IPS-18a (cell line): ENCODE results near the gene SLC2A4RG.

ENCODE experiments used
- H3K27ac ChIP-seq: one replicate; pipeline ENCODE4 v1.5.1; 2013; ENCODE audit warnings: low read length
- H3K27me3 ChIP-seq: one replicate; pipeline ENCODE4 v1.6.1; 2013; ENCODE audit warnings: mild to moderate bottlenecking, low read length; ENCODE audit not compliant: control insufficient read depth, insufficient read depth
- H3K36me3 ChIP-seq: one replicate; pipeline ENCODE4 v1.6.1; 2013; ENCODE audit warnings: low read depth, low read length; ENCODE audit not compliant: control insufficient read depth
- H3K4me1 ChIP-seq: one replicate; pipeline ENCODE4 v1.6.1; 2013; ENCODE audit warnings: low read depth, low read length; ENCODE audit not compliant: control insufficient read depth
- H3K4me3 ChIP-seq: one replicate; pipeline ENCODE4 v1.5.1; 2013; ENCODE audit warnings: low read length
- H3K9ac ChIP-seq: one replicate; pipeline ENCODE4 v1.6.1; 2013; ENCODE audit warnings: mild to moderate bottlenecking, low read length, moderate library complexity
- H3K9me3 ChIP-seq: one replicate; pipeline ENCODE4 v1.6.1; 2013; ENCODE audit warnings: low read depth, low read length; ENCODE audit not compliant: control insufficient read depth

The SLC2A4RG gene

DNA sequence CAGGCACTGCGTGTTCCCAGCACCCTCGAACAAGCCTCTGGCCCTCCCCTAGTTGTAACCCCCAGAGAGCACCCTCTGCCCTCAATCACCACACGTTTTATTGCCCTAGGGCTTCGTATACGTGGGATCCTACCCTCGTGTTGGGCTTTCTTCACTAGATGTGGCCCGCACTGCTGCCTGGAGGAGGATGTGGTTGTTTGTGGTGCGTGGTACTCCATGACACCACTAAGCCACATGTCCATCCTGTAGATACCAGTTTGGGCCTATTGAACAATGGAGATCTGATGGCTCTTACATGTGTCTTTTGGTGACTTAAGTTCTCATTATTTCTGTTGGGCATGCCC is 17.0 kb downstream of the SLC2A4RG start:
- no peaks in the 10 kb centered on the region for H3K36me3 ChIP-seq
- no peak overlapping the region for H3K4me3 ChIP-seq
- no peak overlapping the region for H3K27ac ChIP-seq
- no peaks in the 10 kb centered on the region for H3K4me1 ChIP-seq
- H3K27me3 ChIP-seq: no peaks in the 10 kb centered on the region
- no peak overlapping the region for H3K9ac ChIP-seq
- H3K9me3 ChIP-seq: no peaks in the 10 kb centered on the region

DNA sequence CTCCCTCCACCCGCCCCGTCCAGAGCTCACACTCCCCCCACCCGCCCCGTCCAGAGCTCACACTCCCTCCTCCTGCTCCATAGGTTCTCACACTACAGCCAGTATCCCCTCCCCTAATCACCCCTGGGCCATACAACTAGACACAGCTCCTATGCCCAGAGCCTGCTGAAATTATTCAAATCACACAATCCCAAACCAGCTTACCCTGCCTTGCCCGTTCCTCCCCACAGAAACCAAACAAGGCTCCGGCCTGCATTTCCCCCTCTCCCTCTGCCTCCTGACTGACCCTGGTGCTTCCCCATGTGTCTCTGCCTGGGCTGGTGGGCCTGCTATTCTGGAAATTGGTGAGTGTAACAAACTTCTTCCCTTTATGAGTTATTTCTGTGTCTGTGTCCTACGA is 18.6 kb downstream of the SLC2A4RG start:
- Histone ChIP-seq H3K4me1 (no peaks in the 10 kb centered on the region), H3K9ac (no peak overlapping the region), H3K27me3 (no peaks in the 10 kb centered on the region), H3K4me3 (no peak overlapping the region), H3K27ac (no peak overlapping the region), H3K36me3 (no peaks in the 10 kb centered on the region), H3K9me3 (no peaks in the 10 kb centered on the region)

DNA sequence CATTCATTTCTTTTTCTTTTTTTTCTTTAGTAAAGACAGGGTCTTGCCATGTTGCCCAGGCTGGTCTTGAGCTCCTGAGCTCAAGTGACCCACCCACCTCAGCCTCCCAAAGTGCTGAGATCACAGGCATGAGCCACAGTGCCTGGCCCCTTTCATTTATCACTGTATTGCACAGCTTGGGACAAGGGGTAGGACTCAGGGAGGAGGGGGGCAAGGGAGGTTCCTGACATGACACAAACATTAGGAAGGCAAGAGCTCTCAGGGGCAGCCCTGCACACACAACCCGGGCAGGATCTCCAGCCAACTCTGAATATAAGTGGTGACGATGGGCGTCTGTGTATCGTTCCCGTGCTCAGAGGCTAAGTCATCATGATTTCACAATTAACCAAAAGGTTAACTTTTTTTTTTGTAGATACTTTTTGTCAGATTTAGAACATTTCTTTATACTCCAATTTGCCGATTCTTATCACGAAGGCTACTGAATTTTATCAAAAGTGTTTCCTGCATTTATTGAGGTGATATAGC is 19.9 kb downstream of the SLC2A4RG start:
- Histone ChIP-seq H3K9ac (no peak overlapping the region), H3K36me3 (no peaks in the 10 kb centered on the region), H3K4me3 (no peak overlapping the region), H3K27ac (no peak overlapping the region), H3K4me1 (no peaks in the 10 kb centered on the region), H3K27me3 (no peaks in the 10 kb centered on the region), H3K9me3 (no peaks in the 10 kb centered on the region)

DNA sequence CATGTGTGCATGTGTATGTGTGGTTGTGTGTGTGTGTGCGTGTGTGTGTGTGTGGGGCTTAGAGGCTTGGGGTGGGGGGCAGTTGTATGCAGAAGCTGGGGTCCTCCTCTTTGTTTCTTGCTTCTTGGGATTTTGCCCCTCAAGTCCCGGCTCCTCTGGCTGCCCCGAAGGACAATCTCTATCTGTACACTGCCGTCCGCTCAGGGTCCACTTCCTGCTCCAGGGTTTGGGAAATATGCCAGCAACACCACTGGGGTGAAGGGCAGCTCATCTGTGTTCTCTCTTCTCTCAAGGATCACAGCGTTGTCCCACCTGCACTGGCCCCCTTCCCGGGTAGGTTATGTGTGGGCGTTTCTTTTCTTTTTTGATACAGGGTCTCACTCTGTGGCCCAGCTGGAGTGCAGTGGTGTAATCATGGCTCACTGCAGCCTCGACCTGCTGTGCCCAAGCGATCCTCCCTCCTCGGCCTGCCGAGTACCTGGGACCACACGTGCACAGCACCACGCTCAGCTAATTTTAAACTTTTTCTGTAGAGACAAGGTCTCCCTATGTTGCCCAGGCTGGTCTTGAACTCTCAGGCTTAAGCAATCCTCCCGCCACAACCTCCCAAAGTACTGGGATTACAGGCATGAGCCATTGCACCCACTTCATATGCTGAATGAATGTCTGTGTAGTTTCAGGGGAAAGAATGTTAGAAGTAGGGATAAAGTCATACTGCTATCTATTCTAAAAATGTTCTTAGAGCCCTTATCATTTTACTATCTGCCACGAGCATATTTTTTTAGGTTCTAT is 25.7 kb downstream of the SLC2A4RG start:
- no peaks in the 10 kb centered on the region for H3K9me3 ChIP-seq
- H3K27ac ChIP-seq: no peak overlapping the region
- no peaks in the 10 kb centered on the region for H3K27me3 ChIP-seq
- no peaks in the 10 kb centered on the region for H3K4me1 ChIP-seq
- H3K4me3 ChIP-seq: no peak overlapping the region
- H3K36me3 ChIP-seq: no peaks in the 10 kb centered on the region
- no peak overlapping the region for H3K9ac ChIP-seq

DNA sequence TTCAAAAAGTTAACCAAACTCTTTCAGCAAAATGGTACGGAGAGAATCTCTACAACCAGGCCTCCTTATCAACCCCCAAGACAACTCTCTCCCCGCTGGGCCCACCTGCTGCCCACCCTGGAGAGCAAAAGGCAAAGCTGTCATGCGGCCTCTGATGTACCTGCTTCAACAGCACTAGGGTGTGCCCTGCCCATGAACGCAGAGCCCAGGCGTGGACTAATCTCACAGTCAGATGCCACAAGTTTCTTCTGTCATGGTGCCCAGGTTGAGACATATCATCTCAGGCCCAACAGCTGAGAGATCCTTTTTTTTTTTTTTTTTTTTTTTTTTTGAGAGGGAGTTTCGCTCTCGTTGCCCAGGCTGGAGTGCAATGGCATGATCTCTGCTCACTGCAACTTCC is 26.3 kb downstream of the SLC2A4RG start:
- H3K9me3 ChIP-seq: no peaks in the 10 kb centered on the region
- no peak overlapping the region for H3K27ac ChIP-seq
- H3K4me3 ChIP-seq: no peak overlapping the region
- H3K36me3 ChIP-seq: no peaks in the 10 kb centered on the region
- H3K9ac ChIP-seq: no peak overlapping the region
- no peaks in the 10 kb centered on the region for H3K27me3 ChIP-seq
- H3K4me1 ChIP-seq: no peaks in the 10 kb centered on the region

DNA sequence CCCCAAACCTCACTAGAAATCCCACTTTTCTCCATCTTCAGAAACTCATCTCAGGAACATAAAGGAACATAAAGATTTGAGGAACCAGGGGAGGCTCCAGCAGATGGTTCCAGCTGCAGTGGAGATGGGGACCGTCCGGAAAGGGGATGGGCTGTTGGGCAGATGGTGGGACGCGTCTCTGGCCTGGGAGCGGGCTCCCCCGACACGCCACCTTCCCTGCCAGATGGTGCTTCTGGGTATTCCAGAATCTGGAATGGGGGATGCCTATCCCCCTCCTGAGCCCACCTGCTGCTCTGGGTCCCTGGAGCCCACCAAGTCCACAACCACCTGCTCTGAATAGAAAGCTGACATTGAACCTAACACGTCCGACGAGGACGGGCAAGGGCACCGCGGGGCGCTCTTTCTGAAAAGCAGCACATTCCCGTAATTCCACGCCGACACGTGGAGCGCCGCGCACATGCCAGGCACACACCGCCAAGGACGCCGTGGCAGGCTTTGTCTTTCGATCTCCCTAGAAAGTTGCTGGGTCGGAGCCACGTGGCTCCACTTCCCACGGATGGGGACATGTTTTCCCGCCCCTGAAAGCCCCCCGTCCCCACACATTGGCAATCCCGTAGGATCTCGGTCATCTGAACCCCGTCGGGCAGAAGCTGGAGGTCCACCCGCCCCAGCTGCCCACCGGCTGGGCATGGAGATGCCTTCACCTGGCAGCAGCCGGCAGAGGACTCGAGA is 27.3 kb downstream of the SLC2A4RG start:
- Histone ChIP-seq H3K9me3 (no peaks in the 10 kb centered on the region), H3K27me3 (no peaks in the 10 kb centered on the region), H3K27ac (no peak overlapping the region), H3K36me3 (no peaks in the 10 kb centered on the region), H3K4me3 (no peak overlapping the region), H3K9ac (no peak overlapping the region), H3K4me1 (no peaks in the 10 kb centered on the region)

DNA sequence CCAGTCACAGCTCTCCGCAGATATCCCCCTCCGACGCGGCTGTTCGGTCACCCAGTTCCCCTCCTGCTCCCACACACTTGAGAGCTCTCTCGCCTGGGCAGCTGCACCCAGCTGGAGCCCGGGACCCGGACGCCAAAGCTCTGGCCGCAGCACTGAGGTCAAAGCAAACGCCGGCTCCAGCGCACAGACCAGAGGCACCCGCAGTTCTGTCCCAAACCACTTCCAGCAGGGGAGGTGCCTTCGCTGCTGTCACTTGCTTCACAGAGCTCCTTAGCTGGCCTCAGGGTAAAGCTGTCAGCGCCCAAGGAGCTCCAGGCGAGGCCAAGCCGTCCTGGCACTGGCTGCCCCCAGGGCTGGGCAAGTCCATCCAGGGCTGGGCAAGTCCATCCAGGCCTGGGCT is 27.9 kb downstream of the SLC2A4RG start:
- H3K27ac ChIP-seq: no peak overlapping the region
- no peak overlapping the region for H3K9ac ChIP-seq
- no peaks in the 10 kb centered on the region for H3K27me3 ChIP-seq
- H3K4me1 ChIP-seq: no peaks in the 10 kb centered on the region
- H3K9me3 ChIP-seq: no peaks in the 10 kb centered on the region
- H3K4me3 ChIP-seq: no peak overlapping the region
- no peaks in the 10 kb centered on the region for H3K36me3 ChIP-seq

DNA sequence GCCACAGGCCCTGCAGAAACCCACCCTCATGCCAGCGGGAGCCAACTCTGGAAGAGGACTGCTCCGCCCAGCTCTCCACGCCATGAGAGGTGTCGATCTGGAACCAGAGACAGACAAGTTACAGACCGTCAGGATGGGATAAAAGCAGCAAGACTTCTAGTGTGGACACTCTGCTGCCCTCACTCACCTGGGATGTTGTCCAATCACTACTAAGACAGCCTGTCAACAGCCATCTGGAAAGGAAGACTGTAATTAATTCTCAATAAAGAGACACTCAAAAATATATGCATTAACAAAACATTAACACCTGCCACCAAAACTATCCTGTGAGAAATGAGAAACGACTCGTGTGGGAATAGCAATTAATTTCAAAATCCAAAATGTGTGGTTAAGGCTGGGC is 28.3 kb downstream of the SLC2A4RG start:
- H3K36me3 ChIP-seq: no peaks in the 10 kb centered on the region
- no peak overlapping the region for H3K4me3 ChIP-seq
- H3K4me1 ChIP-seq: no peaks in the 10 kb centered on the region
- no peaks in the 10 kb centered on the region for H3K27me3 ChIP-seq
- H3K9me3 ChIP-seq: no peaks in the 10 kb centered on the region
- H3K27ac ChIP-seq: no peak overlapping the region
- no peak overlapping the region for H3K9ac ChIP-seq

DNA sequence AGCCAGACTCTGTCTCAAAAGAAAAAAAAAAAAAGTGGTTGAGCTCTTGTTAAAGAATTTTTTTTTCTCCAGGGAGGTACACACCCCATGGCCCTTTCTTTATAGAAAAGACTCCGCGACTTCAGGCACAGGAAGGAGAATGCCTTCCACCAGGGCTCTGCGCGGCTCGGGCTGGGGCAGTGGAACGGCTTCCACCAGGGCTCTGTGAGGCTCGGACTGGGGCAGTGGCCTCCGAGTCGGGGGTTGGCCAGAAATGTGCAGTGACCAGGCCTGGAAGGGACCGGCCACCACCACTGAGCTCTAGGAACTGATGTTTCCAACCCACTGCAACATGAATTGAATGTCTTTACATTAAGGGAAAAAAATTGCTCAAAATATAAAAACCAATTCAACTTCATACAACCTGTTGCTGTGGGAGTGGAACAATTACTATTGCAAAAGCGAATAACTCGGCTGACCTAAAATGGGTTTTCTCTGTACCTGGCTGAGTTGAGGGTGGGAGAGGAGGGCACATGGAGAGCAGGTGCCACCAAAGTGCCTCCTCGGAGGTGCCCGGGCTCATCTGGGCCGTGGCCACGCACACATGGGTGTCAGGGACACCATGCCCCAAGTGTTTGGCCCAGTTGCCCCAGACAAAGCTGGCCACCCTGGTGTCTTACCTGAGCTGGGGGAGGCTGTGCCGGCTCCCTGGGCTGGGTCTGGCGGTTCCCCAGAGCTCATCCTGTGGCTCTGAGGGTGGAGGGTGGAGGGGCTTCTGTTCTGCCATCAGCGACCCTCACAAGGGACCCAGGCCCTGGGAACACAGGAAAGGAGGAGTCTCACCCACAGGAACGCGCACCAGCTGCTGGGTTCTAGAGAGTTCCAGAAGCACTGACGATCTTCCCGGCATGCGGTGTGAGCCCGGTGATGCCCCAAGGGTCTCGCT is 29.3 kb downstream of the SLC2A4RG start:
- Histone ChIP-seq H3K4me3 (no peak overlapping the region), H3K27ac (no peak overlapping the region), H3K9ac (no peak overlapping the region), H3K36me3 (no peaks in the 10 kb centered on the region), H3K27me3 (no peaks in the 10 kb centered on the region), H3K9me3 (no peaks in the 10 kb centered on the region), H3K4me1 (no peaks in the 10 kb centered on the region)

DNA sequence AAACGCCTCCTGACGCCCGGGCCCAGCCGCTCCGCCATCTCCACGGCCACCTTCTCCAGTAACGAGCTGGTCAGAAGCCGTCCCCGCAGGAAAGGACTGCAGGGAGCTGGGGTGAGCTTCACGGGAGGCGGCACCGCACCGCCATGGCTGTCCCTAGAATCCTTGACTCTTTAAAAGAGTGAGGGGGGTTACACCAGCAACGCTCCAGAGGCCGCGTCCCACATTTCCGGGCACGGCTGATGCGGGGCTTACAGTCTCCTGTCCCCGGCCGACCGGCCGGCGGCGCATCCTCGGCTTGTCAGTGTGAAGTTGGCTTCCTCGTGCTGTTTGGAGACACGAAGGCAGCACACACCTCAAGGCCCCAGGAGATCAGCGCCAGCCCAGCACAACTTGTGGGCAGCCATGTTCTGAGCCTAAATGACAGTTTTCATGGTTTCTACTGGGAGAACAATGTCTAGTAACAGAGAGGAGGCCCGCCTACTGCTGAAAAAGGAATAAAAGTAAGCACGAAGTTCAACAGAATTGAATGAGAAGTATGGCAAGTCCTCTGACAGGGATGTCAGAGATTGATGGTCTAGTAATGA is 30.4 kb downstream of the SLC2A4RG start:
- H3K27ac ChIP-seq: no peak overlapping the region
- no peaks in the 10 kb centered on the region for H3K36me3 ChIP-seq
- no peaks in the 10 kb centered on the region for H3K4me1 ChIP-seq
- H3K27me3 ChIP-seq: no peaks in the 10 kb centered on the region
- no peak overlapping the region for H3K9ac ChIP-seq
- no peak overlapping the region for H3K4me3 ChIP-seq
- H3K9me3 ChIP-seq: no peaks in the 10 kb centered on the region
